ENCODE results near the gene AFF1. TPM values are rescaled to one million over a fixed set of nuclear protein-coding genes. Genes with fewer than 3 reads are reported as not detected.

Gene AFF1
- total RNA-seq, 1 donor from 2014 or later = 89.3 TPM

- no peak for DNase-seq (ENCODE audit: low spot score, unreplicated experiment)
- Mint-ChIP-seq H3K9me3 (ENCODE audit: low read depth) (no peaks in the 10 kb centered on the region), H3K27ac (peak overlapping the region; percentile 74), H3K4me1 (ENCODE audit: low read depth) (peaks cover 43% of the 10 kb centered on the region), H3K36me3 (ENCODE audit: insufficient read depth) (no peaks in the 10 kb centered on the region), H3K27me3 (no peaks in the 10 kb centered on the region), H3K4me3 (ENCODE audit: low read depth) (peak overlapping the region; percentile 89)
- TF ChIP-seq, protein P1, sequence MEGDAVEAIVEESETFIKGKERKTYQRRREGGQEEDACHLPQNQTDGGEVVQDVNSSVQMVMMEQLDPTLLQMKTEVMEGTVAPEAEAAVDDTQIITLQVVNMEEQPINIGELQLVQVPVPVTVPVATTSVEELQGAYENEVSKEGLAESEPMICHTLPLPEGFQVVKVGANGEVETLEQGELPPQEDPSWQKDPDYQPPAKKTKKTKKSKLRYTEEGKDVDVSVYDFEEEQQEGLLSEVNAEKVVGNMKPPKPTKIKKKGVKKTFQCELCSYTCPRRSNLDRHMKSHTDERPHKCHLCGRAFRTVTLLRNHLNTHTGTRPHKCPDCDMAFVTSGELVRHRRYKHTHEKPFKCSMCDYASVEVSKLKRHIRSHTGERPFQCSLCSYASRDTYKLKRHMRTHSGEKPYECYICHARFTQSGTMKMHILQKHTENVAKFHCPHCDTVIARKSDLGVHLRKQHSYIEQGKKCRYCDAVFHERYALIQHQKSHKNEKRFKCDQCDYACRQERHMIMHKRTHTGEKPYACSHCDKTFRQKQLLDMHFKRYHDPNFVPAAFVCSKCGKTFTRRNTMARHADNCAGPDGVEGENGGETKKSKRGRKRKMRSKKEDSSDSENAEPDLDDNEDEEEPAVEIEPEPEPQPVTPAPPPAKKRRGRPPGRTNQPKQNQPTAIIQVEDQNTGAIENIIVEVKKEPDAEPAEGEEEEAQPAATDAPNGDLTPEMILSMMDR (IDR thresholded peaks at IDR 0.05; ENCODE audit: unreplicated experiment) = no peak
These were observed 1.3 kb downstream of the AFF1 start for GRCh38 chr4:86935853-86936733.

- TF ChIP-seq, protein P1 (IDR thresholded peaks at IDR 0.05; ENCODE audit: unreplicated experiment) = no peak
- DNase-seq (ENCODE audit: low spot score, unreplicated experiment) = no peak
- Mint-ChIP-seq H3K4me3 (ENCODE audit: low read depth) (no peak overlapping the region), H3K9me3 (ENCODE audit: low read depth) (no peaks in the 10 kb centered on the region), H3K27ac (peak overlapping the region; percentile 22), H3K36me3 (ENCODE audit: insufficient read depth) (no peaks in the 10 kb centered on the region), H3K27me3 (no peaks in the 10 kb centered on the region), H3K4me1 (ENCODE audit: low read depth) (peaks cover 45% of the 10 kb centered on the region)
These were observed 4.1 kb downstream of the AFF1 start for GRCh38 chr4:86938771-86939520.

- Mint-ChIP-seq H3K27me3 (no peaks in the 10 kb centered on the region), H3K9me3 (ENCODE audit: low read depth) (no peaks in the 10 kb centered on the region), H3K27ac (no peak overlapping the region), H3K36me3 (ENCODE audit: insufficient read depth) (no peaks in the 10 kb centered on the region), H3K4me3 (ENCODE audit: low read depth) (no peak overlapping the region), H3K4me1 (ENCODE audit: low read depth) (peaks cover 41% of the 10 kb centered on the region)
- DNase-seq (ENCODE audit: low spot score, unreplicated experiment) = no peak
- TF ChIP-seq, protein P1 (IDR thresholded peaks at IDR 0.05; ENCODE audit: unreplicated experiment) = no peak
These were observed 5.1 kb downstream of the AFF1 start for GRCh38 chr4:86939729-86940575.

- no peak for DNase-seq (ENCODE audit: low spot score, unreplicated experiment)
- peaks cover 37% of the 10 kb centered on the region for H3K4me1 Mint-ChIP-seq (ENCODE audit: low read depth)
These were observed 6.2 kb downstream of the AFF1 start for GRCh38 chr4:86940920-86941460.

More at GRCh38 chr4:86940920-86941460, 6.2 kb downstream of the AFF1 start:
- H3K36me3 Mint-ChIP-seq (ENCODE audit: insufficient read depth) = no peaks in the 10 kb centered on the region
- H3K27ac Mint-ChIP-seq = no peak overlapping the region
- H3K4me3 Mint-ChIP-seq (ENCODE audit: low read depth) = no peak overlapping the region
- H3K9me3 Mint-ChIP-seq (ENCODE audit: low read depth) = no peaks in the 10 kb centered on the region
- TF ChIP-seq, protein P1 (IDR thresholded peaks at IDR 0.05; ENCODE audit: unreplicated experiment) = no peak
- H3K27me3 Mint-ChIP-seq = no peaks in the 10 kb centered on the region

Data from progenitor cell of endocrine pancreas (in vitro differentiated cells).